Epithelial cell of proximal tubule (primary cell): Measurements from ENCODE around the gene PRODH2. TPM values are rescaled to one million over a fixed set of nuclear protein-coding genes. Genes with fewer than 3 reads are reported as not detected.
A peak's percentile ranks its signal among the peaks of the same experiment; 100 is the strongest.

Source experiments
- DNase-seq: peaks from one replicate; pipeline ENCODE4 v3.0.0-alpha.2; 2011; ENCODE audit warnings: low read depth
- H3K4me3 ChIP-seq: 2 replicates; pipeline ENCODE4 v1.5.1; 2011; ENCODE audit warnings: low read depth, mild to moderate bottlenecking, low read length
- CTCF ChIP-seq: conservative IDR thresholded peaks from 2 replicates; pipeline ENCODE4 v1.5.1; 2012; ENCODE audit warnings: low read depth, mild to moderate bottlenecking, low read length
- total RNA-seq: library from RNA; depleted of rRNA; stranded (reverse); fragments of >200 nt; gene quantifications from 2 replicates; pipeline ENCODE4 v1.2.3, GENCODE V29; 2015

Gene PRODH2
- total RNA-seq, 1 donor from 2014 or later, result not detected

GRCh38 chr19:35822579-35822978 lies 9.9 kb upstream of the PRODH2 start:
- no peak overlapping the region for H3K4me3 ChIP-seq
- no peak for TF ChIP-seq CTCF
- no peak for DNase-seq

GRCh38 chr19:35818445-35818844 lies 5.8 kb upstream of the PRODH2 start:
- DNase-seq, result no peak
- H3K4me3 ChIP-seq, result no peak overlapping the region
- TF ChIP-seq CTCF, result no peak

- H3K4me3 ChIP-seq, result no peak overlapping the region
- no peak for TF ChIP-seq CTCF
- DNase-seq, result no peak
Observed at GRCh38 chr19:35816846-35817245, 4.2 kb upstream of the PRODH2 start.

- no peak for DNase-seq
Observed at GRCh38 chr19:35816262-35816661, 3.6 kb upstream of the PRODH2 start.

GRCh38 chr19:35813043-35813890 lies 622 bp upstream of the PRODH2 start:
- no peak for DNase-seq
- no peak for TF ChIP-seq CTCF
- H3K4me3 ChIP-seq, result no peak overlapping the region

More at GRCh38 chr19:35816262-35816661, 3.6 kb upstream of the PRODH2 start:
- no peak overlapping the region for H3K4me3 ChIP-seq
- no peak for TF ChIP-seq CTCF

- TF ChIP-seq CTCF, result no peak
Observed at GRCh38 chr19:35811317-35812219, 1.1 kb downstream of the PRODH2 start.

More at GRCh38 chr19:35811317-35812219, 1.1 kb downstream of the PRODH2 start:
- DNase-seq, result no peak
- H3K4me3 ChIP-seq, result peak overlapping the region; percentile 38
